ENCODE results near the gene BIRC5. TPM values are rescaled to one million over a fixed set of nuclear protein-coding genes. Genes with fewer than 3 reads are reported as not detected.
"Not testable (repeated sequence)": the region's sequence is repeated elsewhere in the genome, so short reads cannot be mapped to it uniquely, and the experiment has no call there.

Gene BIRC5
- polyA plus RNA-seq, 1 experiment = 15.3 TPM

DNA sequence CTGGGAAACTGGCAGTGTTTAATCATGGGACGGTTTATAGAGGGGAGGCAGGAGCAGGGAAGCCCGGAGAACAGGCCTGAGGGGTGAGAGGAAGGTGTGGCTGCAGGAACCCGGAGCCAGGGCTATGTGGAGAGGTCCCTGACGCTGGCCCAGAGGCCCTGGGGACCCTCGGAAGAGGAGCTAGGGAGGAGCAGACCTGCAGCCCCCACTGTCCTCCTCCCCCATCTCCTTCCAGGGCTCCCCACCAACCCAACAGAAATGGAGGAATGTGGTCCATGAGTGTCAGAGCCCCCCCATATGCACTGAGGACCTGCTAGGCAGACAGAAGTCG lies 37.7 kb downstream of the BIRC5 start:
- TF ChIP-seq, protein P1, sequence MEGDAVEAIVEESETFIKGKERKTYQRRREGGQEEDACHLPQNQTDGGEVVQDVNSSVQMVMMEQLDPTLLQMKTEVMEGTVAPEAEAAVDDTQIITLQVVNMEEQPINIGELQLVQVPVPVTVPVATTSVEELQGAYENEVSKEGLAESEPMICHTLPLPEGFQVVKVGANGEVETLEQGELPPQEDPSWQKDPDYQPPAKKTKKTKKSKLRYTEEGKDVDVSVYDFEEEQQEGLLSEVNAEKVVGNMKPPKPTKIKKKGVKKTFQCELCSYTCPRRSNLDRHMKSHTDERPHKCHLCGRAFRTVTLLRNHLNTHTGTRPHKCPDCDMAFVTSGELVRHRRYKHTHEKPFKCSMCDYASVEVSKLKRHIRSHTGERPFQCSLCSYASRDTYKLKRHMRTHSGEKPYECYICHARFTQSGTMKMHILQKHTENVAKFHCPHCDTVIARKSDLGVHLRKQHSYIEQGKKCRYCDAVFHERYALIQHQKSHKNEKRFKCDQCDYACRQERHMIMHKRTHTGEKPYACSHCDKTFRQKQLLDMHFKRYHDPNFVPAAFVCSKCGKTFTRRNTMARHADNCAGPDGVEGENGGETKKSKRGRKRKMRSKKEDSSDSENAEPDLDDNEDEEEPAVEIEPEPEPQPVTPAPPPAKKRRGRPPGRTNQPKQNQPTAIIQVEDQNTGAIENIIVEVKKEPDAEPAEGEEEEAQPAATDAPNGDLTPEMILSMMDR (IDR thresholded peaks at IDR 0.05; ENCODE audit: low read depth, low read length) = no peak

DNA sequence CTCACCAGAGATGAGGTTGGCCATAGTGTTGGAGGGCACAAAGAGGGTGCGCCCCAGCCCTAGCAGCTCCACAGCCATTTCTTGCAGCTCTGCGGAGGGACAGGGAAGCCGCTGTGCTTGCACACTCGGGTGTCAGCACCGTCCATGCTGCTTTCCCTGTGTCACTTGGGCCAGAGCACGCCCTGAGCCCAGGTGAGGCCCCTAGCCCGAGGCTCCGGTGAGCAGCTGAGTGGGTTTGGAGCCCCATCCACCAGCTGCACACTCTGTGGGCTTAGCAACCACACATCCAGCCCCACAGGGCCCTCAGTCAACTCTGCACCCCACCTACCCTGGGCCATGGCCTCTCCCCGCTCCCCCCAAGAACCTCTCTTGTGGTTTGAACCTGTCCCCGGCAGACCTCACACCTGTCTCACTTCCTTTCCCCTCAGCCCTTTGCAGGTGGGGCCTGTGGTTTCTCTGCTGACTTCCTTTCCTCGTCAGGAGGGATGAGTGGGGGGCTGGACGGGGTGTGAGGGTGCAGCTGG lies 38.1 kb downstream of the BIRC5 start:
- H3K4me3 ChIP-seq (ENCODE audit: low read depth, low read length) = no peak overlapping the region
- no peak overlapping the region for H3K27ac ChIP-seq (ENCODE audit: low read depth, low read length)
- CTCF ChIA-PET = interaction anchor here (1.3 to 3.4 kb wide), 5 partner anchors 12 to 233 kb away, joined by 5 to 17 read pairs (median 9); no protein-coding TSS in a partner anchor
- peaks cover 2% of the 10 kb centered on the region for H3K27me3 ChIP-seq (ENCODE audit: control insufficient read depth, insufficient read depth, low read length)
- TF ChIP-seq, protein P1 (IDR thresholded peaks at IDR 0.05; ENCODE audit: low read depth, low read length) = no peak
- no peak for DNase-seq (ENCODE audit: low read depth, low spot score)
- H3K9me3 ChIP-seq (ENCODE audit: control insufficient read depth, insufficient read depth, low read length) = no peaks in the 10 kb centered on the region
- POLR2A ChIA-PET = no interaction called here

More for the DNA sequence above, 37.7 kb downstream of the BIRC5 start:
- H3K27ac ChIP-seq (ENCODE audit: low read depth, low read length) = no peak overlapping the region
- ChIA-PET CTCF (interaction anchor here (0.5 to 3.4 kb wide), 18 partner anchors 9 to 466 kb away, joined by 3 to 17 read pairs (median 4); partner anchors contain the start of gene TK1), POLR2A (interaction anchor here (0.8 kb wide), 1 partner anchor 108 kb away, joined by 3 read pairs; the partner anchor contains the start of gene SOCS3)
- H3K27me3 ChIP-seq (ENCODE audit: control insufficient read depth, insufficient read depth, low read length) = peaks cover 2% of the 10 kb centered on the region
- H3K9me3 ChIP-seq (ENCODE audit: control insufficient read depth, insufficient read depth, low read length) = no peaks in the 10 kb centered on the region
- H3K4me3 ChIP-seq (ENCODE audit: low read depth, low read length) = no peak overlapping the region
- no peak for DNase-seq (ENCODE audit: low read depth, low spot score)

DNA sequence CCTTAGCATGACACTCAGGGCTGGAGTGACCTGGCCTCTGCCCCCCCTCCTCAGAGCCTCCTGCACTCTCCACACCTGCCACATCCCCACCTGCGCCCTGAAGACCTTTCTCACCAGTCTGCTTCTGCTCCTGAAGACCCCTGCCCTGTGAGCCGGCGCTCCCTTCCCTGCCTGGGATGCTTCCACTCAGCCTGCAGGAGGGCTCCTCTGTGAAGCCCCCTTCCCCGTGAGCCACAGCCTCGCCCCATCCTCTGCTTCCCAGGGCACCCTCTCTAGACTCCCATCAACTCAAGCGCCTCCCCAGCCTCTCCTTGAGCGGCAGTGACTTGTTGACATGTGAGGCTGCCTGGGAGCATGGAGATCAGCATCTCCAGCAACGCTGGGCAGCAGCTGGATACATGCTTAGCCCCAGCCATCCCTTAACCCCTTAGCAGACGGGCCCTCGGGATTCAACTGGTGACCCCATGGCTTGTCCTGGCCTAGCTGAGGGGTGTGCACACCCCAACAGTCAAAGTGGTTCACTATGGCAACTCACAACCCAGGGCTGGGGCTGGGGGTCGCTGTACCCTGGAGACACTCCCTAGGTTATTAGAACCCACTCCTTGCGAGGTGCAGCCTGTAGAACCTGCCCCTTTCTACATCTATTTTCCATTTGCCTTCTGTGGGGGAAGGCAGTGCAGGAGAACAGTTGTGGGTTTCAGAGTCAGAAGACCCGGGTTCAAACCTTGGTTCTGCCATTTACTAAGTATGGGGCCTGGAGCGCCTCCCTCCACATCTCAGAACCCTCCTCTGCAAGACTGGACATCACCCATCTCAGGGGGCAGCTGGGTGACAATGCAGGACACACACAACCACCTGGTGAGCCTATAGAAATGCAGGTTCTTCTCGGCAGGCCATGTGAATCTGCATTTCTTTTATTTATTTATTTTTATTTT lies 38.9 kb downstream of the BIRC5 start:
- Histone ChIP-seq H3K9me3 (ENCODE audit: control insufficient read depth, insufficient read depth, low read length) (no peaks in the 10 kb centered on the region), H3K4me3 (ENCODE audit: low read depth, low read length) (no peak overlapping the region), H3K27me3 (ENCODE audit: control insufficient read depth, insufficient read depth, low read length) (peaks cover 2% of the 10 kb centered on the region), H3K27ac (ENCODE audit: low read depth, low read length) (no peak overlapping the region)
- no peak for DNase-seq (ENCODE audit: low read depth, low spot score)
- CTCF ChIA-PET = interaction anchor here (1.0 kb wide), 1 partner anchor 108 kb away, joined by 3 read pairs; no protein-coding TSS in a partner anchor
- TF ChIP-seq, protein P1 (IDR thresholded peaks at IDR 0.05; ENCODE audit: low read depth, low read length) = no peak
- POLR2A ChIA-PET = no interaction called here

DNA sequence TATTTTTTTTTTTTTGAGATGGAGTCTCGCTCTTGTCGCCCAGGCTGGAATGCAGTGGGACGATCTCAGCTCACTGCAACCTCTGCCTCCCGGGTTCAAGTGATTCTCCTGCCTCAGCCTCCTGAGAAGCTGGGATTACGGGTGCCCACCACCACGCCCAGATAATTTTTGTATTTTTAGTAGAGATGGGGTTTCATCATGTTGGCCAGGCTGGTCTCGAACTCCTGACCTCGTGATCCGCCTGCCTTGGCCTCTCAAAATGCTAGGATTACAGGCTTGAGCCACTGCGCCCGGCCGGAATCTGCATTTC lies 39.5 kb downstream of the BIRC5 start:
- POLR2A ChIA-PET; H3K27ac ChIP-seq (ENCODE audit: low read depth, low read length): not testable (repeated sequence)
- CTCF ChIA-PET = interaction anchor here (1.0 kb wide), 1 partner anchor 107 kb away, joined by 3 read pairs; no protein-coding TSS in a partner anchor

DNA sequence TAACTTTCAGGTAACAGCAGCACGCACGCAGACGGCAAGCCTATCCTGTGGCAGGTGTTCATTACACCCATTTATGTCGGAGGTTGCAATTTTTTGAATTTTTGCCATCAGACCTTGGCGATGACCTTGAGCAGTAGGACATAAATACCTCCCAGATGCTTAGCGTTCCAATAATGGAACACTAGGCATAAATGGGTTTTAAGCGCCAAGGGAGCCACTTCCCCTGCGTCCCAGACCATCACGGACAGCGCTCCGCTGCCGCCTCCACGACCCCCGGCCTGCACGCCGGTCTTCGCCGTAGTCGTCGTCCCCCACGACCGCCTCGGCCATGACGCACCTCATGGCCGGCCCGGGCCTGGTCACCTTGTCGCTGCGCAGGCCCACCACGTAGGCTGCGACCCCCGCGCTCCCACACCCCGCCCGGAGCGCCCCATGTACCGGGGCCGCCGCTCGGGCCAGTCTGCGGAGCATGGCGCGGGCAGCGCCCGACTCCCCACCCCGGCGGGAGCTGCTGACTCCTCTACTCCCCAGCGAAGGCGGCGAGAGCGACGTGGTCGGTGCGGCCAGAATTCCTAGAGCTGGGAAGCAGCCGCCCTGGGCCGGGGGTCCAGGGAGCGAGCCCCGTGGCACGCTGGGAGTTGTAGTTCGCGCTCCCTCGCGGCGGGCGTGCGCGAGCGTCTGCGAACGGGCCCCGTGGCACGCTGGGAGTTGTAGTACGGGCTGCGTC lies 40.1 kb downstream of the BIRC5 start:
- POLR2A ChIA-PET = interaction anchor here (0.5 to 1.0 kb wide), 3 partner anchors 105 to 703 kb away, joined by 3 read pairs; partner anchors contain the start of gene SOCS3
- TF ChIP-seq, protein P1 (IDR thresholded peaks at IDR 0.05; ENCODE audit: low read depth, low read length) = no peak
- Histone ChIP-seq H3K27me3 (ENCODE audit: control insufficient read depth, insufficient read depth, low read length) (peaks cover 2% of the 10 kb centered on the region), H3K9me3 (ENCODE audit: control insufficient read depth, insufficient read depth, low read length) (no peaks in the 10 kb centered on the region; the same call in 1 of the 2 replicates), H3K4me3 (ENCODE audit: low read depth, low read length) (peak overlapping the region; percentile 80), H3K27ac (ENCODE audit: low read depth, low read length) (no peak overlapping the region)
- DNase-seq (ENCODE audit: low read depth, low spot score) = peak; percentile 49
- CTCF ChIA-PET = interaction anchor here (1.0 to 1.3 kb wide), 2 partner anchors 67 to 107 kb away, joined by 3 read pairs; partner anchors contain the start of gene AFMID

More for the DNA sequence above, 39.5 kb downstream of the BIRC5 start:
- H3K9me3 ChIP-seq (ENCODE audit: control insufficient read depth, insufficient read depth, low read length); H3K27me3 ChIP-seq (ENCODE audit: control insufficient read depth, insufficient read depth, low read length); DNase-seq (ENCODE audit: low read depth, low spot score): not testable (repeated sequence)
- H3K4me3 ChIP-seq (ENCODE audit: low read depth, low read length) = peak overlapping the region; percentile 80
